Astrocyte of the spinal cord (primary cell): Measurements from ENCODE around the gene PLOD1.

ENCODE experiments used
- DNase-seq: peaks from one replicate; pipeline ENCODE4 v3.0.0; 2011; ENCODE audit warnings: low read depth, low spot score
- H3K4me3 ChIP-seq: 2 replicates; pipeline ENCODE4 v1.5.1; 2011; ENCODE audit warnings: low read depth, mild to moderate bottlenecking, low read length, moderate library complexity
- CTCF ChIP-seq: IDR thresholded peaks from 2 replicates; pipeline ENCODE4 v1.5.1; 2012; ENCODE audit warnings: low read depth, mild to moderate bottlenecking, low read length, inconsistent platforms
- in situ Hi-C: cut with HindIII; loops from 2 replicates; pipeline ENCODE4 v1.10.0; 2017; ENCODE audit warnings: low sequenced_read_pairs

PLOD1 gene

GRCh38 chr1:11913291-11913690 is 21.2 kb upstream of the PLOD1 start:
- no peak overlapping the region for H3K4me3 ChIP-seq
- in situ Hi-C loops = no loop called here
- no peak for DNase-seq
- TF ChIP-seq CTCF = no peak

GRCh38 chr1:11914024-11914423 is 20.5 kb upstream of the PLOD1 start:
- no peak for DNase-seq
- no peak for TF ChIP-seq CTCF
- in situ Hi-C loops = no loop called here
- no peak overlapping the region for H3K4me3 ChIP-seq

GRCh38 chr1:11918799-11919519 is 15.6 kb upstream of the PLOD1 start:
- no peak for TF ChIP-seq CTCF
- no peak overlapping the region for H3K4me3 ChIP-seq
- peak; percentile 88 for DNase-seq
- in situ Hi-C loops = no loop called here

GRCh38 chr1:11919621-11920020 is 14.9 kb upstream of the PLOD1 start:
- no peak for DNase-seq
- no peak for TF ChIP-seq CTCF
- in situ Hi-C loops = no loop called here
- H3K4me3 ChIP-seq = no peak overlapping the region

- TF ChIP-seq CTCF = no peak
- no peak overlapping the region for H3K4me3 ChIP-seq
- peak; percentile 29 for DNase-seq
- in situ Hi-C loops = no loop called here
Observed at GRCh38 chr1:11920239-11920903, 14.1 kb upstream of the PLOD1 start.

- no peak overlapping the region for H3K4me3 ChIP-seq
- in situ Hi-C loops = no loop called here
- DNase-seq = no peak
- no peak for TF ChIP-seq CTCF
Observed at GRCh38 chr1:11921022-11921421, 13.5 kb upstream of the PLOD1 start.
